HG02571 (cell line): ENCODE results near the gene MMP11.
"Not testable (repeated sequence)": the region's sequence is repeated elsewhere in the genome, so short reads cannot be mapped to it uniquely, and the experiment has no call there.

Experiments used
- ATAC-seq: cut with Tn5 transposase; IDR thresholded peaks from one replicate; pipeline ENCODE4 v1.9.1; 2021; ENCODE audit warnings: mild to moderate bottlenecking, moderate library complexity; ENCODE audit not compliant: unreplicated experiment

Gene MMP11

GRCh38 chr22:23772649-23773473, at the start of gene MMP11:
Gene MMP11, plus strand, starts transcription at chr22:23772849. Its CDS starts 22 bp downstream, at chr22:23772871.
- no peak for ATAC-seq

- ATAC-seq = not testable (repeated sequence)
Observed at GRCh38 chr22:23728108-23728507, 44.5 kb upstream of the MMP11 start.

- no peak for ATAC-seq
Observed at GRCh38 chr22:23737696-23738095, 35.0 kb upstream of the MMP11 start.

GRCh38 chr22:23742505-23743264, 30.0 kb upstream of the MMP11 start:
- ATAC-seq = no peak

- ATAC-seq = no peak
Observed at GRCh38 chr22:23743303-23743705, 29.3 kb upstream of the MMP11 start.

- ATAC-seq = no peak
Observed at GRCh38 chr22:23744001-23744400, 28.6 kb upstream of the MMP11 start.

- no peak for ATAC-seq
Observed at GRCh38 chr22:23744485-23744884, 28.2 kb upstream of the MMP11 start.

GRCh38 chr22:23745791-23746190, 26.9 kb upstream of the MMP11 start:
- no peak for ATAC-seq

- no peak for ATAC-seq
Observed at GRCh38 chr22:23749841-23750301, 22.8 kb upstream of the MMP11 start.

- ATAC-seq = no peak
Observed at GRCh38 chr22:23750367-23750713, 22.3 kb upstream of the MMP11 start.

GRCh38 chr22:23750714-23751440, 21.8 kb upstream of the MMP11 start, which contains the start of gene ZNF70:
Gene ZNF70, minus strand, starts transcription at chr22:23751112. Its CDS starts 5,972 bp downstream, at chr22:23745140.
- peak; percentile 69 for ATAC-seq

GRCh38 chr22:23751441-23751996, 21.1 kb upstream of the MMP11 start:
- no peak for ATAC-seq

- ATAC-seq = no peak
Observed at GRCh38 chr22:23752090-23752691, 20.5 kb upstream of the MMP11 start.

GRCh38 chr22:23752750-23753149, 19.9 kb upstream of the MMP11 start:
- ATAC-seq = no peak

- ATAC-seq = no peak
Observed at GRCh38 chr22:23753385-23753784, 19.3 kb upstream of the MMP11 start.

GRCh38 chr22:23754220-23754919, 18.3 kb upstream of the MMP11 start, which contains the start of gene VPREB3:
Gene VPREB3, minus strand, starts transcription at chr22:23754425. Its CDS starts 62 bp downstream, at chr22:23754363.
- ATAC-seq = no peak

GRCh38 chr22:23754980-23755636, 17.5 kb upstream of the MMP11 start:
- ATAC-seq = no peak

GRCh38 chr22:23755711-23756110, 16.9 kb upstream of the MMP11 start:
- ATAC-seq = no peak

GRCh38 chr22:23756891-23757290, 15.8 kb upstream of the MMP11 start:
- no peak for ATAC-seq
